Right cardiac atrium (tissue), 5 donors: ENCODE data around the gene C1QTNF8. TPM values are rescaled to one million over a fixed set of nuclear protein-coding genes. Genes with fewer than 3 reads are reported as not detected.

Experiments
- ATAC-seq, 2 donors: fragments of 200-7000 bp; cut with Tn5 transposase; one replicate each; pipeline versions ENCODE4 v1.8.0 to v1.9.1; 2020; ENCODE audit warnings: moderate library complexity in 2 of 2, mild to moderate bottlenecking in 1 of 2
- DNase-seq, 3 donors: peaks; one replicate each; pipeline ENCODE4 v3.0.0-alpha.2; 2020
- H3K27ac ChIP-seq: one replicate; pipeline ENCODE4 v1.5.1; 2013; ENCODE audit warnings: mild to moderate bottlenecking, low read length, control low read depth, moderate library complexity
- H3K27me3 ChIP-seq: one replicate; pipeline ENCODE4 v1.6.1; 2013; ENCODE audit not compliant: control insufficient read depth, insufficient read depth
- H3K4me1 ChIP-seq: one replicate; pipeline ENCODE4 v1.6.1; 2013; ENCODE audit warnings: low read length; ENCODE audit not compliant: control insufficient read depth, insufficient read depth
- H3K4me3 ChIP-seq: one replicate; pipeline ENCODE4 v1.5.1; 2013; ENCODE audit warnings: low read length, control low read depth
- H3K9me3 ChIP-seq: one replicate; pipeline ENCODE4 v1.6.1; 2013; ENCODE audit warnings: low read length; ENCODE audit not compliant: control insufficient read depth
- WGBS: extraction: QIAGEN DNeasy Blood & Tissue Kit; methylation state at CpG from one replicate; pipeline ENCODE4 v1.1.7; 2013; 5-methylcytosine and 5-hydroxymethylcytosine counted together
- intact Hi-C, 4 donors: fragments of 100-400 bp; cut with DNase I; formaldehyde crosslinking; loops; one replicate each; pipeline versions ENCODE4 v1.11.0 to v1.14.0; 2022 to 2023
- polyA plus RNA-seq: library from polyadenylated mRNA; stranded (reverse); fragments of 200-250 nt; gene quantifications from one replicate; pipeline ENCODE4 v1.2.3, GENCODE V29; 2013
- total RNA-seq, 4 donors: library from RNA; stranded (reverse); fragmentation: NEBNext Ultra II Directional; extraction: Animal tissue kit (Norgen Biotek cat#: 25700); gene quantifications; one replicate each; pipeline ENCODE4 v1.2.1, GENCODE V29; 2021
- donor health status: healthy with polysubstance abuse.
- donor health status: DM: no; HTN: yes; CAD: no.
- donor health status: DM: no; HTN: no; CAD: no.
- donor health status: DM: no; HTN: yes; CAD: no; lungs with severe emphysema.
- donor health status: DM: yes; HTN: yes; CAD: no.

C1QTNF8 gene
- total and polyA plus RNA-seq, 5 donors = 0.05 to 0.23 (median 0.15) TPM; not detected in 2

DNA sequence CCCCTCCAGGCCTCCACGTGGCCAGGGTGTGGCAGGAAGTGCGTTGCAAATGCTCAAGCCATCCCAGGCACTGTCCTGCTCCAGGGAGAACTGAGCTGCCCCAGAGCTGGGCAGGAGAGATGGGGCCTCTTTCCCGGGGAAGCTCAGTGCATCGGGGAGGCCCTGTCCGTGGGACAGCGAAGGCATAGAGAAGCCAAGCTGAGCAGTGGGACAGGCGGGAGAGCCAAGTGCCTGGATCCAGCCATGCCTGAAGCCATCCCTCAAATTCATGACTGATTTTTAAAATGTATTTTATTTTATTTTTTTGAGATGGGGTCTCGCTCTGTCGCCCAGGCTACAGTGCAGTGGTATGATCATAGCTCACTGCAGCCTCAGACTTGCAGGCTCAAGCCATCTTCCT lies 48.9 kb downstream of the C1QTNF8 start:
- no peak overlapping the region for H3K27ac ChIP-seq
- H3K4me1 ChIP-seq = no peaks in the 10 kb centered on the region
- no peaks in the 10 kb centered on the region for H3K27me3 ChIP-seq
- H3K4me3 ChIP-seq = no peak overlapping the region
- no peaks in the 10 kb centered on the region for H3K9me3 ChIP-seq
- DNase-seq (peak in 1 of 3 donors; percentile 50), ATAC-seq (no peak)
- 87% methylated on average over 9 of the region's 9 CpGs for WGBS
- intact Hi-C loops = no loop called here

DNA sequence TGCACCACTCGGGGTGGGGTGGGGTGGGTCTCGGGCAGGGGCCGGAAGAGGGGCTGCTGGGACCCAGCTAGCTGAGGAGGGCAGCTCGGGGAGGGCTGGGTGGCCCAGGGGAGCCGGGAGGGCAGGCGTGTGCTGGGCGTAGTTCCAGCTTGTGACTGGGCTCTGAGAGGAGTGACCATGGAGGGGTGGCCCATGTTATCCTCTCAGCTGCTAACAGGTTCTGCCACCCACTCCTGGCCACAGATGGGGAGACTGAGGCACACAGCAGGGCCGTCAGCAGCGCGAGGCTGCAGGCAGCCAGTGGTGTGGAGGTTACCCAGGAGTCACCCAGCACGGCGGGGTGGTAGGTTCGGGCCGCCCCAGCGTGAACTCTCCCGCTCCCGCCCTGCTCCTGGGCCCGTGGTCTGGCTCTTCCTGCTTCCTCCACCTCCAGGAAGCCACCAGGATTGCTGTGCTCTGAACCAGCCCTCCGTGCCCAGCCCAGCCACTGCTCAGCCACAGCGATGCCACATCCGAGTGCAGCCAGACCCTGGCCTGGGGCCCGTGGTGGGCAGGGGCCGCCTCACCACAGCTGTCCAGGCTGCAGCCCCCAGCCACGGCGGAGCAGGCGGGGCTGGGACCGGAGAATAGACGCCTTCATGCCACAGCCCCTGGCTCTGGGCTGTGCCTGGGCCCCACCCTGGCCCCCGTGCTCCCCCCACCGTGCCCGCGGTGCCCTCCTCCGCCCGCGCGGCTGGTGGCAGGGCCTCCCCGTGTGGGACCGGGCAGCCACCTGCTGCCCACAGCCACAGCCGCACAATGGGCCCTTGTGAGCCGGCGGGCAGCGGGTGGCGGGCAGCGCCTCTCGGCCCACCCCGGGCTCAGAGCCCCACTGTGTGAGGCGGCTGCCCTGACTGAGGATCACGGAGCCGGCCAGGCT lies 49.8 kb downstream of the C1QTNF8 start:
- no peak overlapping the region for H3K27ac ChIP-seq
- H3K27me3 ChIP-seq = no peaks in the 10 kb centered on the region
- H3K9me3 ChIP-seq = peaks cover 4% of the 10 kb centered on the region
- no peak overlapping the region for H3K4me3 ChIP-seq
- WGBS = 77% methylated on average over 49 of the region's 49 CpGs
- ATAC-seq = no peak
- intact Hi-C loops = no loop called here
- DNase-seq = peak in 1 of 3 donors; percentile 69
- H3K4me1 ChIP-seq = no peaks in the 10 kb centered on the region

DNA sequence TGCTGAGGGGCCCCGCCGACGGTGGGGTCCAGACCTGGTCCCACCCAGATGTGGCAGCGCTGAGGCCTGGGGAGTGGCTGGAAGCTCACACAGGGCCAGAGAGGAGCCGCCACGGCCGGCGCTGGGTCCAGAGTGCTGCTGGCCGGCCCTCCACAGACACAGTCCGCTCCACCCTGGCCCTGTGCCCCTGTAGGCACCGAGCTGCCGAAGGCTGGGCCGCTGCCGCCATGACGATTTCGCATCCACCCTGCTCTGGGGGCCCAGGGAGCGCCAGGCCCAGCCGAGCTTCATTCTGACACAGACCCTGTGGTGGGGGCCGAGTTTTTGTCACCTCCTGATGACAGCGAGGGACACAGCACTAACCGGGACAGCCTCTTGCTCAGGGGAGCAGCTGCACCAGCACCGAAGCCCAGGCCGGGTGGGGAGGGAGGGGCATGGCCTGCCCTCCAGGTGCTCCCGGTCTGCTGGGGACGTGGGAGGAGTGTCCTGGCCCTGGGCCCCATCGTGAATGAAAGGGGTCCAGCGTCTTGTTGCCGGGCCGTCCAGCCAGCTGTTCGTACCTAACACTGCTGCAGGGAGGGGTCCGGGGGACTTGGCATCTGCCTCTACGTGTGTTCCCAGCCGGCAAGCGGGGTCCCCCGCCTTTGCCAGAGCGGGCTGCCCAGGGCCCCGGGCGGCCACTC lies 50.6 kb downstream of the C1QTNF8 start:
- ATAC-seq = peak; percentile 37 to 38
- Histone ChIP-seq H3K4me1 (no peaks in the 10 kb centered on the region), H3K27me3 (no peaks in the 10 kb centered on the region), H3K4me3 (no peak overlapping the region), H3K9me3 (peaks cover 4% of the 10 kb centered on the region), H3K27ac (no peak overlapping the region)
- WGBS = 46% methylated on average over 38 of the region's 38 CpGs
- peak in 2 of 3 donors; percentile 51 to 85 for DNase-seq
- intact Hi-C loops = no loop called here

DNA sequence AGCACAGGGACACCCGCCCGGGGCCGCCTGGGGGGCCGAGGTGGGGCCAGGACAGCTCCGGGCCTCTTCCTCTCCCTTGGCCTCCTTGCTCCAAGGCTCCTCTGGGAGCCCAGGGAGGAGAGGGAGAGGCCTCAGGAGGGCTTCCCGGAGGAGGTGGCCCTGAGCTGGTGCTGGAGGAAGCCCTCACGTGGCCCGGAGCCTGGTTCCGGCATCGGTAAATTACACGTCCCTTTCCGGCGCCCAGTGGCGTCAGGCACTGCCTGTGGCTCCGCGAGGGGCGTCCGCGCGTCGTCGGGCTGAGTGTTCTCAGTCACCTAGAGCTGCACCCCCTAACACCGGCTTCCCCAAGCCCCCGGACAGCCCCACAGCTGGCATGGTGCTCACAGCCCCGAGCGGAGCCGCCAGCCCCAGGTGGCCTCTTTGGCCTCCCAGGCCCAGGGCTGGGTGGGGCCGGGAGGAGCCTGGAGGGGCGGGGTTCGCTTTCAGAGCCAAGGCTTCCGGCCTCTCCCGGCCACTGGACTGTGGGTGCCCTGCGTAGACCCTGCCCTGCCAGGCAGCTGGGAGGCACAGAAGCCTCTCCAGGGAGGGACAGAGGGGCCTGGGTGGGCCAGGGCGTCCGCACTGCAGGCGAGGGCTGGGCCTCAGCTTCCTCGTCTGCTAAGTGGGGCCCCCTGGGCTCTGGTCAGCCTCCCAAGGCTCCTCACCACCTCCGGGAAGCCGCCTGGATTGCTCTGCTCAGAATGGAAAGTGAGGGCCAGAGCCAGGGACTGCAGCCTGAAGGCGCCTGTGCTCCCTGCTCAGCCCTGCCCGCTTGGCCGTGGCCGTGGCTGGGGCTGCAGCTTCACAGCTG lies 51.4 kb downstream of the C1QTNF8 start:
- Histone ChIP-seq H3K4me1 (no peaks in the 10 kb centered on the region), H3K27ac (no peak overlapping the region), H3K9me3 (peaks cover 4% of the 10 kb centered on the region), H3K4me3 (no peak overlapping the region), H3K27me3 (no peaks in the 10 kb centered on the region)
- 53% methylated on average over 43 of the region's 43 CpGs for WGBS
- intact Hi-C loops = no loop called here
- DNase-seq (peak in 1 of 3 donors; percentile 69), ATAC-seq (peak; percentile 6 to 24)

DNA sequence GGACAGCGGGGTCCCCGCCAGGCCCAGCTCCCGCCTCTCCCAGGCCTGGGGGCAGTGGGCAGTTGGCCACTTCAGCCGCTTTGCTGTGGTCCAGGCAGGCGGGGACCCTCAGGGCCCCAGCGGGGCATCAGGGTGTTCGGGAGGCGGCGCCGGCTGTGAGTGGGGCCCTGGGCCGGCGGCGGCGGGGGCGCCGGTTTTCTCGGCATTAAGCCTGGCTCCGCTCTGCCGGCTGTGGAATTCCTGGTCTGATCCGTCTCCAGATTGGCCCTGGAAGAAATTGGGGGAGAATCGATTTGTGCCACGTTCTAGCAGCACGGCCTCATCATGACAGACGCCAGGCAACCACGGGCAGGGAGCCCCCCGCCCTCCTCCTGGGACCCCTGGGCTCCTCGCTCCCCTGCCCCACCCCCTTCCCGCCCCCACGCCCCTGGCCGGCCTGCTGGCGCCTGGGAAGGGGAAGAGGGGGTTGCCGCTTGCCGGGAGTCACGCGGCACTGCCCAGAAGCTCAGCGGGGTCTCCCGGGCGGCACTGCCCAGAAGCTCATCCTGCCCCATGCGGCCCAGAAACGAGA lies 52.1 kb downstream of the C1QTNF8 start:
- Histone ChIP-seq H3K4me3 (no peak overlapping the region), H3K9me3 (peaks cover 4% of the 10 kb centered on the region), H3K4me1 (no peaks in the 10 kb centered on the region), H3K27me3 (no peaks in the 10 kb centered on the region), H3K27ac (no peak overlapping the region)
- peak in 1 of 3 donors; percentile 55 for DNase-seq
- intact Hi-C loops = no loop called here
- no peak for ATAC-seq
- WGBS = 28% methylated on average over 40 of the region's 40 CpGs

DNA sequence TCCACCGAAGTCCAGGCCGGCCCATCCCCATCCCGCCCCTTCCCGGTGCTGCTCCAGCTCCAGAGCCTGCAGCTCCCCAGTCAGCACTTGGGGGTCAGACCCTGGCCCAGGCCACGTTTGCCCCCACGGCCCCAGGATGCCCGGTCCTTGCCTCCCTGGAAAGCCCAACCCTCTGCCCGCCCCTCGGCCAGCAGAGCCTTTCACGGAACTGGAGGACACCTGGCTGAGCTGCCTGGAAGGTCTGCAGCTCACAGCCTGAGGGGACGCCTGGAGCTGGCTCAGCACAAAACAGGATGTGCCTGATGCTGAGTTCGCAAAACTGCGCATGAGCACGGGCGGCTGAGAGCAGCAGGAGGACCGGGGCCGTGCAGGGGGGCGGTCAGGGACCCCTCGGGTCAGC lies 53.2 kb downstream of the C1QTNF8 start:
- H3K4me3 ChIP-seq = no peak overlapping the region
- no peaks in the 10 kb centered on the region for H3K4me1 ChIP-seq
- H3K27me3 ChIP-seq = no peaks in the 10 kb centered on the region
- ATAC-seq = no peak
- H3K9me3 ChIP-seq = peaks cover 4% of the 10 kb centered on the region
- peak in 1 of 3 donors; percentile 57 for DNase-seq
- intact Hi-C loops = no loop called here
- H3K27ac ChIP-seq = no peak overlapping the region
- WGBS = 46% methylated on average over 19 of the region's 19 CpGs

DNA sequence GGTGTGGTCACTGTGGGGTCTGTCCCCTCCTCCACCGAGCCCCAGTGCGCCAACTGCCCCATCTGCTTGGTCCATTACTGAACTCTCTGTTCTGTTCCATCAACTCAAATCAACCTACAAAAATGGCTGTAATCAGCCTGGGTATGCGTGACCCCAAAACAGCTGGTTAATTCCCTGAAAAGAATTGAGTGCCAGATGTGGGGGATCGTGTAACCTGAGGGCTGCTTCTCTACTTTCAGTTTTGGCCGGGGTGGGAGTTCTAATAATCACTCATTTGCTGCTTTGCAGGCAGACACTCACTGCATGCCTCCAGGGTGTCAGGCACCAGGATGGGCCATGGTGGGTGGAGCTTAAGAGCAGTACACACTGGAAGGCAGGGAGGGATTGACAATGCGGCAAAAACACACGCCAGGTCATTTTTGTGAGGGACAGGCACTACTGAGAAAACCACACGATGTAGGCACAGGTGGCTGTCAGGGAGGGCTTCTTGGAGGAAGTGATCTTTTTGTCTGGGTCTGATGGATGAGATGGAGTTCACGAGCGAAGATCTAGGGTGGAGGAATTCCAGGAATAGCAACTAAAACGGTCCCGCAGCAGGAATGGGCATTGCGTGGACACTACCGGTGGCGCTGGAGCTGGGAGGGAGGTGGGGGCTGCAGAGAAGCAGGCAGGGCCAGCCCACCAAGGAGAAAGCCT lies 53.8 kb downstream of the C1QTNF8 start:
- WGBS = 92% methylated on average over 15 of the region's 15 CpGs
- no peaks in the 10 kb centered on the region for H3K27me3 ChIP-seq
- DNase-seq (peak in 1 of 3 donors; percentile 4), ATAC-seq (no peak)
- H3K27ac ChIP-seq = no peak overlapping the region
- H3K4me1 ChIP-seq = no peaks in the 10 kb centered on the region
- H3K4me3 ChIP-seq = no peak overlapping the region
- H3K9me3 ChIP-seq = peaks cover 4% of the 10 kb centered on the region
- intact Hi-C loops = no loop called here

DNA sequence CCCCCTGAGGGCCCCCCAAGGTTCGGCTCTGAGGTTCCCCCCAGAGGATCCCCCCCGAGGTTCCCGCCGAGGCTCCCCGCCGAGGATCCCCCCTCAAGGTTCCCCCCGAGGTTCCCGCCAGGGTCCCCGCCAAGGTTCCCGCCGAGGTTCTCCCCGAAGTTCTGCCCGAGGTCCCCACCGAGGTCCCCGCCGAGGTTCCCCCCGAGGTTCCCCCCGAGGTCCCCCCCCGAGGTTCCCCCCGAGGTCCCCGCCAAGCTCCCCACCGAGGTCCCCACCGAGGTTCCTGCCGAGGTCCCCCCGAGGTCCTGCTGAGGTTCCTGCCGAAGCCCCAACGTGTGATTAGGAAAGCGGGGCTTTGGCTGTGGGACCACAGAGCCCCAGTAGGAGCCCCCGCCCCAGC lies 55.7 kb downstream of the C1QTNF8 start:
- H3K4me3 ChIP-seq = no peak overlapping the region
- WGBS = 91% methylated on average over 29 of the region's 29 CpGs
- peak in 1 of 3 donors; percentile 30 for DNase-seq
- H3K9me3 ChIP-seq = peaks cover 4% of the 10 kb centered on the region
- no peak overlapping the region for H3K27ac ChIP-seq
- intact Hi-C loops = no loop called here
- no peaks in the 10 kb centered on the region for H3K27me3 ChIP-seq
- ATAC-seq = no peak
- no peaks in the 10 kb centered on the region for H3K4me1 ChIP-seq

DNA sequence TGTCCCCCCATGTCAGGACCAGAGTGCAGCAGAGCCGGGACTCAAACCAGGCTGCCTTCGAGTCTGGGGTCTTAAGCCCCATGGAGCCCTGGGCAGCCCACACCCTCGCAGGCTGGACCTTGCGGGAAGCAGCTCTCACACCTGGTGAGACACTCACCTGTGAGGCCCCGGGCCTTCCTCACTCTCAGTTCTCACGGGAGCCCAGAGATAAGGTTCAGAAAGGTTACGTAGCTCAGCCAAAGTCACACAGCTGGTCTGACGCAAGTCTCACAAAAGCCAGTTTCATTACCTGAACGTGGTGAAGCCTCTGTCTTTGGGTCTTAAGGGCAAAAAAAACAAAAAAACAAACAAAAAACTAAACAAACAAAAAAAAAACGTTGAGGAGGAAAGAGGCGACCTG lies 56.3 kb downstream of the C1QTNF8 start:
- no peak for ATAC-seq
- no peak for DNase-seq
- Histone ChIP-seq H3K27me3 (no peaks in the 10 kb centered on the region), H3K4me1 (no peaks in the 10 kb centered on the region), H3K9me3 (peaks cover 4% of the 10 kb centered on the region), H3K4me3 (no peak overlapping the region), H3K27ac (no peak overlapping the region)
- intact Hi-C loops = no loop called here
- WGBS = 77% methylated on average over 11 of the region's 11 CpGs

DNA sequence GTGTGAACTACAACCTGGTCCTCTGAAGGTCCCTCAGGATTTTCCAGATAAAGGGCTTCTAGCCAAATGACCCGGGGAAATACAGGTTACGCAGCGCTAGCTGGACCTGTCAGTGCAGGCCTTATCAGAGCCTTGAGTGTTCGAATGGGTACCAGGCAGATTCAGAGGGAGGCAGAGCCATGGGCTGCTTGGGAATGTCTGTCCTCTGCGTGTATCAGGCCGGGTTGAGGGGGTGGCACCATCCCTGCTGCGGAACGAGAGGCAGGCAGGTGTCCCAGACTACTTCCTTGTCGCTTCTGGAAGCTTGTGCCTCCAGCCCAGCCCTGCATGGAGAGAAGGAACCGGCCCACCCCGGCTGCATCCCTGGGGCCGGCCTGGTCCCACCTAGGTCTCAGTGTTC lies 57.1 kb downstream of the C1QTNF8 start:
- intact Hi-C loops = no loop called here
- Histone ChIP-seq H3K27ac (no peak overlapping the region), H3K4me3 (no peak overlapping the region), H3K9me3 (peaks cover 4% of the 10 kb centered on the region), H3K27me3 (no peaks in the 10 kb centered on the region), H3K4me1 (no peaks in the 10 kb centered on the region)
- ATAC-seq (no peak), DNase-seq (peak in 1 of 3 donors; percentile 20)
- WGBS = 87% methylated on average over 12 of the region's 12 CpGs
